Body of pancreas (tissue), 4 donors: ENCODE results near the gene RCOR1.

ENCODE experiments used
- CTCF ChIP-seq, 7 experiments: fragments of 450-650 bp in 4 of 7; fragments of 200-600 bp in 3 of 7; sonication (generic) in 3 of 7; IDR thresholded peaks; one replicate each; pipeline ENCODE4 v1.5.1; 2016 to 2019; ENCODE audit warnings: antibody characterized with exemption in 7 of 7
- POLR2A ChIP-seq, 3 donors: fragments of 450-650 bp; IDR thresholded peaks; one replicate each; pipeline ENCODE4 v1.6.1; 2016; ENCODE audit warnings: antibody characterized with exemption in 3 of 3, mild to moderate bottlenecking in 2 of 3

GRCh38 chr14:102583726-102584125 lies 8.7 kb upstream of the RCOR1 start:
- no peak for TF ChIP-seq POLR2A (IDR thresholded peaks at IDR 0.05)
- TF ChIP-seq CTCF (IDR thresholded peaks at IDR 0.05): no peak
